Neural cell (in vitro differentiated cells): ENCODE measurements around the gene SRSF10. TPM values are rescaled to one million over a fixed set of nuclear protein-coding genes. Genes with fewer than 3 reads are reported as not detected.

ENCODE experiments used
- H2AFZ ChIP-seq: fragments of 200-600, 300-800 bp; sonication (generic), shearing (Covaris generic); 2 replicates; pipeline ENCODE4 v1.6.0; 2014; ENCODE audit warnings: low read depth, mild to moderate bottlenecking, antibody characterized with exemption, low read length, moderate library complexity
- H3F3A ChIP-seq: fragments of 200-600 bp; shearing (Covaris generic); 2 replicates; pipeline ENCODE4 v1.6.1; 2016; ENCODE audit warnings: mild to moderate bottlenecking, moderate library complexity, mixed read lengths, antibody characterized with exemption, low read length; ENCODE audit not compliant: insufficient read depth, poor library complexity, severe bottlenecking
- H3K27ac ChIP-seq: fragments of 200-600, 300-800 bp; sonication (generic), shearing (Covaris generic); 2 replicates; pipeline ENCODE4 v1.5.1; 2014; ENCODE audit warnings: mild to moderate bottlenecking, low read length, moderate library complexity
- H3K27me3 ChIP-seq: fragments of 300-800, 200-600 bp; sonication (generic), shearing (Covaris generic); 2 replicates; pipeline ENCODE4 v1.6.0; 2014; ENCODE audit warnings: mild to moderate bottlenecking, low read depth, low read length, moderate library complexity; ENCODE audit not compliant: insufficient read depth
- H3K36me3 ChIP-seq: fragments of 300-800, 200-600 bp; sonication (generic), shearing (Covaris generic); 2 replicates; pipeline ENCODE4 v1.5.1; 2014; ENCODE audit warnings: mild to moderate bottlenecking, antibody characterized with exemption, low read length, moderate library complexity; ENCODE audit not compliant: insufficient read depth
- H3K4me2 ChIP-seq: fragments of 300-800, 200-600 bp; sonication (generic), shearing (Covaris generic); 2 replicates; pipeline ENCODE4 v1.6.0; 2014; ENCODE audit warnings: mild to moderate bottlenecking, low read length
- H3K4me3 ChIP-seq: fragments of 300-800, 200-600 bp; sonication (generic), shearing (Covaris generic); 2 replicates; pipeline ENCODE4 v1.5.1; 2014; ENCODE audit warnings: mild to moderate bottlenecking, low read length, moderate library complexity
- H3K79me2 ChIP-seq: fragments of 200-600 bp; shearing (Covaris generic); replicated peaks from 2 replicates; pipeline ENCODE4 v1.6.0; 2014; ENCODE audit warnings: mild to moderate bottlenecking, low read length, moderate library complexity; ENCODE audit not compliant: insufficient read depth
- H3K9ac ChIP-seq: fragments of 300-800, 200-600 bp; sonication (generic), shearing (Covaris generic); 2 replicates; pipeline ENCODE4 v1.6.1; 2016; ENCODE audit warnings: mild to moderate bottlenecking, low read length, mixed read lengths
- H3K9me2 ChIP-seq: fragments of 200-600 bp; shearing (Covaris generic); 2 replicates; pipeline ENCODE4 v1.6.1; 2016; ENCODE audit warnings: mild to moderate bottlenecking, low read length, mixed read lengths; ENCODE audit not compliant: insufficient read depth
- H3K9me3 ChIP-seq: fragments of 200-600, 300-800 bp; sonication (generic), shearing (Covaris generic); 2 replicates; pipeline ENCODE4 v1.6.1; 2016; ENCODE audit warnings: mild to moderate bottlenecking, mixed run types, low read length, moderate library complexity, mixed read lengths
- H4K20me1 ChIP-seq: fragments of 200-600 bp; shearing (Covaris generic); 2 replicates; pipeline ENCODE4 v1.6.1; 2016; ENCODE audit warnings: mild to moderate bottlenecking, mixed run types; ENCODE audit not compliant: insufficient read depth
- CTCF ChIP-seq: fragments of 450-650 bp; IDR thresholded peaks from 2 replicates; pipeline ENCODE4 v1.5.1; 2014; ENCODE audit warnings: antibody characterized with exemption, mild to moderate bottlenecking, moderate library complexity; ENCODE audit not compliant: poor library complexity, severe bottlenecking
- EP300 ChIP-seq: fragments of 450-650 bp; conservative IDR thresholded peaks from 2 replicates; pipeline ENCODE4 v1.6.1; 2014; ENCODE audit warnings: antibody characterized with exemption, mild to moderate bottlenecking, moderate library complexity; ENCODE audit not compliant: poor library complexity, severe bottlenecking
- EZH2 ChIP-seq: fragments of 200-600, 300-800 bp; shearing (Covaris generic), sonication (generic); IDR thresholded peaks from 2 replicates; pipeline ENCODE4 v1.6.1; 2014; ENCODE audit warnings: antibody characterized with exemption, low read length, borderline replicate concordance, mild to moderate bottlenecking; ENCODE audit not compliant: insufficient read depth, poor library complexity, severe bottlenecking
- MXI1 ChIP-seq: fragments of 450-650 bp; conservative IDR thresholded peaks from 2 replicates; pipeline ENCODE4 v1.6.1; 2014; ENCODE audit warnings: antibody characterized with exemption, mild to moderate bottlenecking; ENCODE audit not compliant: poor library complexity, severe bottlenecking
- POLR2AphosphoS5 ChIP-seq: IDR thresholded peaks from 2 replicates; pipeline ENCODE4 v1.6.1; 2012
- RAD21 ChIP-seq: fragments of 450-650 bp; conservative IDR thresholded peaks from 2 replicates; pipeline ENCODE4 v1.6.1; 2014; ENCODE audit warnings: antibody characterized with exemption, mild to moderate bottlenecking, moderate library complexity
- REST ChIP-seq: IDR thresholded peaks from 2 replicates; pipeline ENCODE4 v1.6.1; 2012; ENCODE audit warnings: borderline replicate concordance
- SMC3 ChIP-seq: fragments of 450-650 bp; conservative IDR thresholded peaks from 2 replicates; pipeline ENCODE4 v1.6.1; 2014; ENCODE audit warnings: antibody characterized with exemption, mild to moderate bottlenecking, moderate library complexity; ENCODE audit not compliant: poor library complexity
- TAF1 ChIP-seq: IDR thresholded peaks from 2 replicates; pipeline ENCODE4 v1.6.1; 2012; ENCODE audit warnings: low read depth
- polyA plus RNA-seq: library from polyadenylated mRNA; depleted of rRNA; stranded (reverse); fragments of >200 nt; gene quantifications from 2 replicates; pipeline ENCODE4 v1.2.3, GENCODE V29; 2014

SRSF10 gene
- polyA plus RNA-seq, 1 donor from 2014 or later = 201 TPM

GRCh38 chr1:23925279-23925678 lies 54.8 kb downstream of the SRSF10 start:
- no peak overlapping the region for H3K4me3 ChIP-seq
- no peak overlapping the region for H3K4me2 ChIP-seq
- H2AFZ ChIP-seq = no peak overlapping the region
- no peak for TF ChIP-seq EP300
- no peak for TF ChIP-seq MXI1
- no peak for TF ChIP-seq RAD21
- TF ChIP-seq TAF1 = no peak
- no peak for TF ChIP-seq REST
- TF ChIP-seq CTCF = no peak
- TF ChIP-seq SMC3 = no peak
- no peak for TF ChIP-seq EZH2
- no peak for TF ChIP-seq POLR2AphosphoS5
- no peaks in the 10 kb centered on the region for H4K20me1 ChIP-seq
- no peaks in the 10 kb centered on the region for H3K36me3 ChIP-seq
- H3K27ac ChIP-seq = no peak overlapping the region
- no peak overlapping the region for H3K9ac ChIP-seq
- H3F3A ChIP-seq = no peaks in the 10 kb centered on the region
- no peaks in the 10 kb centered on the region for H3K27me3 ChIP-seq
- no peaks in the 10 kb centered on the region for H3K79me2 ChIP-seq
- H3K9me2 ChIP-seq = no peaks in the 10 kb centered on the region
- H3K9me3 ChIP-seq = no peaks in the 10 kb centered on the region

- Histone ChIP-seq H3K4me3 (no peak overlapping the region), H3K36me3 (no peaks in the 10 kb centered on the region), H3F3A (no peaks in the 10 kb centered on the region), H3K79me2 (no peaks in the 10 kb centered on the region), H2AFZ (no peak overlapping the region), H3K4me2 (no peak overlapping the region), H3K27me3 (no peaks in the 10 kb centered on the region), H3K9me2 (no peaks in the 10 kb centered on the region), H3K27ac (no peak overlapping the region), H3K9me3 (no peaks in the 10 kb centered on the region), H3K9ac (no peak overlapping the region), H4K20me1 (no peaks in the 10 kb centered on the region)
- TF ChIP-seq MXI1 (no peak), SMC3 (no peak), EZH2 (no peak), POLR2AphosphoS5 (no peak), REST (no peak), RAD21 (no peak), EP300 (no peak), CTCF (no peak), TAF1 (no peak)
Measured at GRCh38 chr1:23924601-23925000, 55.5 kb downstream of the SRSF10 start.
